B cell (primary cell): ENCODE results near the gene BSG. TPM values are rescaled to one million over a fixed set of nuclear protein-coding genes. Genes with fewer than 3 reads are reported as not detected.
A peak's percentile ranks its signal among the peaks of the same experiment; 100 is the strongest.

Experiments
- ATAC-seq: fragments of 200-7000 bp; cut with Tn5 transposase; one replicate; pipeline ENCODE4 v1.10.0; 2021; ENCODE audit warnings: low read depth, mild to moderate bottlenecking, moderate number of reproducible peaks, moderate library complexity
- CTCF ChIA-PET: fragments of 350-600 bp; sonication (Branson Sonifier 250); formaldehyde crosslinking; loops from one replicate; lab custom pipeline; 2021; ENCODE audit warnings: antibody characterized with exemption, inconsistent platforms; lab: Charles Lee
- POLR2A ChIA-PET: fragments of 350-600 bp; sonication (Branson Sonifier 250); formaldehyde crosslinking; loops from one replicate; lab custom pipeline; 2021; ENCODE audit warnings: antibody characterized with exemption; lab: Charles Lee
- DNase-seq: peaks from one replicate; pipeline ENCODE4 v3.0.0; 2013
- H2AFZ ChIP-seq: 2 replicates; pipeline ENCODE4 v1.6.1; 2012; ENCODE audit warnings: mild to moderate bottlenecking, low read depth, low read length; ENCODE audit not compliant: insufficient read depth, poor library complexity, severe bottlenecking
- H3K27ac ChIP-seq, 2 donors: 1 replicate in 1 of 2; 2 replicates in 1 of 2; pipeline ENCODE4 v1.5.1; 2012 to 2013; ENCODE audit warnings: low read length in 2 of 2, mild to moderate bottlenecking in 2 of 2, moderate library complexity in 1 of 2
- H3K27me3 ChIP-seq, 4 experiments: fragments of 200-600 bp in 1 of 4; sonication (generic) in 1 of 4; replicated peaks in 1 of 4; 1 replicate in 2 of 4; 2 replicates in 2 of 4; pipeline versions ENCODE4 v1.6.1 to v1.7.0; 2013 to 2016; ENCODE audit warnings: low read length in 3 of 4, mild to moderate bottlenecking in 2 of 4, mixed read lengths in 1 of 4, moderate library complexity in 1 of 4; ENCODE audit not compliant: insufficient read depth in 4 of 4, control insufficient read depth in 3 of 4; ENCODE audit errors: control extremely low read depth in 1 of 4
- H3K36me3 ChIP-seq, 2 experiments: replicated peaks in 1 of 2; 1 replicate in 1 of 2; 2 replicates in 1 of 2; pipeline versions ENCODE4 v1.6.1 to v1.7.1; 2013; ENCODE audit warnings: low read length in 1 of 2; ENCODE audit not compliant: insufficient read depth in 2 of 2, control insufficient read depth in 1 of 2; ENCODE audit errors: control extremely low read depth in 1 of 2, extremely low read depth in 1 of 2
- H3K4me1 ChIP-seq, 2 donors: fragments of 200-600 bp in 1 of 2; sonication (generic) in 1 of 2; 1 replicate in 1 of 2; 2 replicates in 1 of 2; pipeline versions ENCODE4 v1.5.1 to v1.6.1; 2013 to 2017; ENCODE audit warnings: low read length in 2 of 2; ENCODE audit not compliant: control insufficient read depth in 2 of 2, insufficient read depth in 2 of 2
- H3K4me2 ChIP-seq: replicated peaks from 2 replicates; pipeline ENCODE3; 2012; ENCODE audit warnings: mild to moderate bottlenecking, low read depth, low read length; ENCODE audit not compliant: poor library complexity, severe bottlenecking
- H3K4me3 ChIP-seq, 5 experiments: fragments of 200-600 bp in 1 of 5; sonication (generic) in 1 of 5; 1 replicate in 3 of 5; 2 replicates in 2 of 5; pipeline versions ENCODE4 v1.5.1 to v1.7.0; 2011 to 2016; ENCODE audit warnings: low read length in 4 of 5, mild to moderate bottlenecking in 4 of 5, low read depth in 2 of 5, control low read depth in 1 of 5, moderate library complexity in 1 of 5; ENCODE audit not compliant: insufficient read depth in 1 of 5; ENCODE audit errors: control extremely low read depth in 1 of 5, extremely low read depth in 1 of 5
- H3K79me2 ChIP-seq: fragments of 200-600 bp; sonication (generic); one replicate; pipeline ENCODE4 v1.6.0; 2016; ENCODE audit warnings: low read length; ENCODE audit not compliant: control insufficient read depth, insufficient read depth
- H3K9ac ChIP-seq: fragments of 200-600 bp; sonication (generic); 2 replicates; pipeline ENCODE4 v1.6.1; 2017; ENCODE audit warnings: mild to moderate bottlenecking, low read length, moderate library complexity
- H3K9me3 ChIP-seq, 3 donors: one replicate each; pipeline versions ENCODE4 v1.6.1 to v1.7.1; 2013; ENCODE audit warnings: low read length in 2 of 3; ENCODE audit not compliant: control insufficient read depth in 2 of 3, insufficient read depth in 1 of 3; ENCODE audit errors: control extremely low read depth in 1 of 3
- H4K20me1 ChIP-seq: 2 replicates; pipeline ENCODE4 v1.6.0; 2012; ENCODE audit warnings: mild to moderate bottlenecking, low read length; ENCODE audit not compliant: insufficient read depth, control insufficient read depth, poor library complexity, severe bottlenecking
- H3K27ac Mint-ChIP-seq: one replicate; pipeline ENCODE4 v1.8.0; 2021; ENCODE audit warnings: mixed read lengths
- H3K27me3 Mint-ChIP-seq: one replicate; pipeline ENCODE4 v1.8.0; 2021; ENCODE audit warnings: mixed read lengths
- H3K4me1 Mint-ChIP-seq: one replicate; pipeline ENCODE4 v1.8.0; 2021; ENCODE audit warnings: mixed read lengths
- H3K4me3 Mint-ChIP-seq: one replicate; pipeline ENCODE4 v1.8.0; 2021; ENCODE audit warnings: mixed read lengths
- H3K9me3 Mint-ChIP-seq: one replicate; pipeline ENCODE4 v1.8.0; 2022; ENCODE audit warnings: mixed read lengths; ENCODE audit not compliant: insufficient read depth
- CTCF ChIP-seq: fragments of 200-600 bp; IDR thresholded peaks from one replicate; pipeline ENCODE4 v1.8.0; 2022; ENCODE audit warnings: antibody characterized with exemption, mild to moderate bottlenecking
- EZH2 ChIP-seq: IDR thresholded peaks from 2 replicates; pipeline ENCODE4 v1.6.1; 2012; ENCODE audit warnings: borderline replicate concordance, low read depth, mild to moderate bottlenecking, moderate library complexity, low read length; ENCODE audit not compliant: insufficient read depth, poor library complexity, severe bottlenecking
- WGBS: methylation state at CpG from one replicate; pipeline ENCODE4 v1.1.5; 2013; ENCODE audit warnings: missing lambda C conversion rate; ENCODE audit not compliant: insufficient coverage; 5-methylcytosine and 5-hydroxymethylcytosine counted together
- intact Hi-C: fragments of 100-400 bp; cut with micrococcal nuclease; formaldehyde crosslinking; loops from one replicate; pipeline ENCODE4 v1.10.0; 2022
- polyA plus RNA-seq: library from polyadenylated mRNA; depleted of rRNA; stranded (reverse); fragments of >200 nt; gene quantifications from 2 replicates; pipeline ENCODE4 v1.2.3, GENCODE V29; 2012
- total RNA-seq, 2 donors: library from RNA; stranded (reverse); fragments of 120-200 nt in 1 of 2; gene quantifications; 1 replicate in 1 of 2; 2 replicates in 1 of 2; pipeline versions ENCODE4 v1.2.3 to v1.2.4, GENCODE V29; 2013 to 2022

The BSG gene
- total and polyA plus RNA-seq, 2 donors (not counting 1 experiment from before 2014, with no cell fraction given) = 82.1 to 131 TPM

GRCh38 chr19:593505-593904 lies 21.1 kb downstream of the BSG start:
- H3K9me3 Mint-ChIP-seq = no peaks in the 10 kb centered on the region
- no peak overlapping the region for H3K27ac ChIP-seq
- H4K20me1 ChIP-seq = no peaks in the 10 kb centered on the region
- no peak overlapping the region for H2AFZ ChIP-seq
- ChIA-PET CTCF (no interaction called here), POLR2A (no interaction called here)
- H3K4me1 Mint-ChIP-seq = peaks cover 11% of the 10 kb centered on the region
- peaks cover 8 to 12% of the 10 kb centered on the region in 2 donors for H3K4me1 ChIP-seq
- DNase-seq (no peak), ATAC-seq (peak; percentile 31)
- 59% methylated on average over 8 of the region's 9 CpGs for WGBS
- no peak overlapping the region for H3K4me3 ChIP-seq
- H3K27ac Mint-ChIP-seq = no peak overlapping the region
- peaks cover 13% of the 10 kb centered on the region for H3K27me3 Mint-ChIP-seq
- peaks cover 0 to 30% (median 0%) of the 10 kb centered on the region in 3 donors for H3K9me3 ChIP-seq
- no peak overlapping the region for H3K4me2 ChIP-seq
- no peaks in the 10 kb centered on the region for H3K79me2 ChIP-seq
- peaks cover 0 to 31% (median 12%) of the 10 kb centered on the region in 4 experiments for H3K27me3 ChIP-seq
- intact Hi-C loops = no loop called here
- H3K9ac ChIP-seq = no peak overlapping the region
- no peaks in the 10 kb centered on the region for H3K36me3 ChIP-seq
- no peak overlapping the region for H3K4me3 Mint-ChIP-seq
- no peak for TF ChIP-seq CTCF
- no peak for TF ChIP-seq EZH2

- Histone ChIP-seq H3K4me3 (no peak overlapping the region), H3K36me3 (no peaks in the 10 kb centered on the region), H3K4me1 (peaks cover 0 to 3% of the 10 kb centered on the region in 2 donors), H3K27me3 (peaks cover 0 to 22% (median 8%) of the 10 kb centered on the region in 4 experiments), H3K27ac (no peak overlapping the region), H3K9ac (no peak overlapping the region), H2AFZ (no peak overlapping the region), H3K9me3 (peaks cover 0 to 26% (median 0%) of the 10 kb centered on the region in 3 donors), H3K4me2 (no peak overlapping the region), H4K20me1 (no peaks in the 10 kb centered on the region), H3K79me2 (no peaks in the 10 kb centered on the region)
- TF ChIP-seq CTCF (no peak), EZH2 (no peak)
- H3K9me3 Mint-ChIP-seq = no peaks in the 10 kb centered on the region
- H3K27ac Mint-ChIP-seq = no peak overlapping the region
- POLR2A ChIA-PET = no interaction called here
- WGBS = 74% methylated on average over 24 of the region's 24 CpGs
- H3K4me3 Mint-ChIP-seq = no peak overlapping the region
- CTCF ChIA-PET = no interaction called here
- intact Hi-C loops = no loop called here
- ATAC-seq (no peak), DNase-seq (no peak)
- H3K4me1 Mint-ChIP-seq = peaks cover 6% of the 10 kb centered on the region
- H3K27me3 Mint-ChIP-seq = peaks cover 10% of the 10 kb centered on the region
Observed at GRCh38 chr19:594265-594870, 22.0 kb downstream of the BSG start.
